Measurements from ENCODE around the gene SH3RF1.

SH3RF1 gene

GRCh38 chr4:169220447-169220846, 50.3 kb downstream of the SH3RF1 start:
- no peak overlapping the region for H3K4me3 ChIP-seq (ENCODE audit: low read length)
- no peak for TF ChIP-seq CTCF (conservative IDR thresholded peaks at IDR 0.05; ENCODE audit: low read depth, low read length)
- DNase-seq (ENCODE audit: low read depth), result no peak

- DNase-seq (ENCODE audit: low read depth), result no peak
- TF ChIP-seq CTCF (conservative IDR thresholded peaks at IDR 0.05; ENCODE audit: low read depth, low read length), result no peak
- H3K4me3 ChIP-seq (ENCODE audit: low read length), result no peak overlapping the region
Observed at GRCh38 chr4:169219440-169219839, 51.3 kb downstream of the SH3RF1 start.

GRCh38 chr4:169215656-169216055, 55.1 kb downstream of the SH3RF1 start:
- no peak for TF ChIP-seq CTCF (conservative IDR thresholded peaks at IDR 0.05; ENCODE audit: low read depth, low read length)

GRCh38 chr4:169212981-169213380, 57.8 kb downstream of the SH3RF1 start:
- H3K4me3 ChIP-seq (ENCODE audit: low read length), result no peak overlapping the region
- TF ChIP-seq CTCF (conservative IDR thresholded peaks at IDR 0.05; ENCODE audit: low read depth, low read length), result no peak
- DNase-seq (ENCODE audit: low read depth), result no peak

More at GRCh38 chr4:169215656-169216055, 55.1 kb downstream of the SH3RF1 start:
- no peak overlapping the region for H3K4me3 ChIP-seq (ENCODE audit: low read length)
- DNase-seq (ENCODE audit: low read depth), result no peak

GRCh38 chr4:169210504-169211118, 60.1 kb downstream of the SH3RF1 start:
- no peak for TF ChIP-seq CTCF (conservative IDR thresholded peaks at IDR 0.05; ENCODE audit: low read depth, low read length)
- H3K4me3 ChIP-seq (ENCODE audit: low read length), result no peak overlapping the region
- DNase-seq (ENCODE audit: low read depth), result no peak

GRCh38 chr4:169209388-169209883, 61.3 kb downstream of the SH3RF1 start:
- no peak for DNase-seq (ENCODE audit: low read depth)
- TF ChIP-seq CTCF (conservative IDR thresholded peaks at IDR 0.05; ENCODE audit: low read depth, low read length), result no peak
- H3K4me3 ChIP-seq (ENCODE audit: low read length), result no peak overlapping the region

- no peak overlapping the region for H3K4me3 ChIP-seq (ENCODE audit: low read length)
- no peak for DNase-seq (ENCODE audit: low read depth)
- no peak for TF ChIP-seq CTCF (conservative IDR thresholded peaks at IDR 0.05; ENCODE audit: low read depth, low read length)
Observed at GRCh38 chr4:169208516-169208915, 62.2 kb downstream of the SH3RF1 start.
